WTC11 (cell line): ENCODE data around the gene CNKSR3. TPM values are rescaled to one million over a fixed set of nuclear protein-coding genes. Genes with fewer than 3 reads are reported as not detected.

Experiments used
- ATAC-seq: fragments of 200-7000 bp; cut with Tn5 transposase; 2 replicates; pipeline ENCODE4 v1.10.0; 2021; ENCODE audit warnings: mild to moderate bottlenecking, moderate library complexity
- CTCF ChIA-PET: fragments of 300-600 bp; sonication (Branson Sonifier 250); formaldehyde crosslinking; loops from one replicate; lab custom pipeline; 2021; ENCODE audit warnings: antibody characterized with exemption; lab: Charles Lee
- POLR2A ChIA-PET: fragments of 350-600 bp; sonication (Branson Sonifier 250); formaldehyde crosslinking; loops from one replicate; lab custom pipeline; 2021; ENCODE audit warnings: antibody characterized with exemption; lab: Charles Lee
- DNase-seq: peaks from one replicate; pipeline ENCODE4 v3.0.0; 2021; ENCODE audit warnings: low spot score
- H3K27ac Mint-ChIP-seq: 2 replicates; pipeline ENCODE4 v1.8.0; 2021; ENCODE audit warnings: mixed read lengths
- H3K27me3 Mint-ChIP-seq: 2 replicates; pipeline ENCODE4 v1.8.0; 2021; ENCODE audit warnings: low read depth, mild to moderate bottlenecking, moderate library complexity, mixed read lengths
- H3K36me3 Mint-ChIP-seq: 2 replicates; pipeline ENCODE4 v1.8.0; 2021; ENCODE audit warnings: mixed read lengths
- H3K4me1 Mint-ChIP-seq: 2 replicates; pipeline ENCODE4 v1.8.0; 2022; ENCODE audit warnings: mixed read lengths
- H3K4me3 Mint-ChIP-seq: 2 replicates; pipeline ENCODE4 v1.8.0; 2021; ENCODE audit warnings: mild to moderate bottlenecking, moderate library complexity, mixed read lengths
- H3K9me3 Mint-ChIP-seq: 2 replicates; pipeline ENCODE4 v1.8.0; 2021; ENCODE audit warnings: mixed read lengths
- ATF1 ChIP-seq: sonication (generic); formaldehyde crosslinking; IDR thresholded peaks from 2 replicates; pipeline ENCODE4 v1.8.1; 2023; ENCODE audit warnings: mild to moderate bottlenecking, moderate library complexity, missing genetic modification reagents
- CREB1 ChIP-seq: sonication (generic); formaldehyde crosslinking; IDR thresholded peaks from 2 replicates; pipeline ENCODE4 v1.8.0; 2023; ENCODE audit warnings: mild to moderate bottlenecking, missing genetic modification reagents
- GRHL2 ChIP-seq: fragments of 250-450 bp; sonication (Bioruptor Pico); IDR thresholded peaks from 2 replicates; pipeline ENCODE4 v1.8.0; 2022; ENCODE audit warnings: mild to moderate bottlenecking, moderate library complexity; ENCODE audit not compliant: insufficient replicate concordance, severe bottlenecking
- GTF2I ChIP-seq: fragments of 250-450 bp; sonication (Bioruptor Pico); conservative IDR thresholded peaks from 2 replicates; pipeline ENCODE4 v1.4.0; 2021; ENCODE audit warnings: mild to moderate bottlenecking
- JUN ChIP-seq: sonication (generic); formaldehyde crosslinking; IDR thresholded peaks from 2 replicates; pipeline ENCODE4 v1.8.0; 2023; ENCODE audit warnings: mild to moderate bottlenecking, missing genetic modification reagents
- NFE2L1 ChIP-seq: sonication (generic); formaldehyde crosslinking; IDR thresholded peaks from 2 replicates; pipeline ENCODE4 v1.8.1; 2023; ENCODE audit warnings: missing genetic modification reagents
- NR3C1 ChIP-seq: sonication (generic); formaldehyde crosslinking; conservative IDR thresholded peaks from 2 replicates; pipeline ENCODE4 v1.8.1; 2023; ENCODE audit warnings: low read depth, mild to moderate bottlenecking, missing genetic modification reagents
- RORB ChIP-seq: fragments of 250-450 bp; sonication (Bioruptor Pico); IDR thresholded peaks from 2 replicates; pipeline ENCODE4 v1.9.0; 2021; ENCODE audit warnings: mild to moderate bottlenecking
- ZNF121 ChIP-seq: sonication (generic); formaldehyde crosslinking; IDR thresholded peaks from 2 replicates; pipeline ENCODE4 v1.8.0; 2023; ENCODE audit warnings: missing genetic modification reagents
- ZNF219 ChIP-seq: sonication (generic); formaldehyde crosslinking; IDR thresholded peaks from 2 replicates; pipeline ENCODE4 v1.8.0; 2023; ENCODE audit warnings: missing genetic modification reagents, mild to moderate bottlenecking, borderline replicate concordance
- ZNF423 ChIP-seq: fragments of 250-450 bp; sonication (Bioruptor Pico); IDR thresholded peaks from 2 replicates; pipeline ENCODE4 v2.1.2; 2022; ENCODE audit warnings: mild to moderate bottlenecking, moderate library complexity
- ZNF671 ChIP-seq: fragments of 250-450 bp; sonication (Bioruptor Pico); IDR thresholded peaks from 2 replicates; pipeline ENCODE4 v1.8.0; 2021; ENCODE audit warnings: mild to moderate bottlenecking
- total RNA-seq: library from RNA; stranded (reverse); gene quantifications from 3 replicates; pipeline ENCODE4 v1.2.3, GENCODE V29; 2021
- TF ChIP-seq, protein P1 (sequence below): sonication (generic); formaldehyde crosslinking; IDR thresholded peaks from 2 replicates; pipeline ENCODE4 v1.8.0; 2022; ENCODE audit warnings: mild to moderate bottlenecking, missing genetic modification reagents
- TF ChIP-seq, protein P2 (sequence below): sonication (generic); formaldehyde crosslinking; IDR thresholded peaks from 2 replicates; pipeline ENCODE4 v1.8.1; 2022; ENCODE audit warnings: mild to moderate bottlenecking, missing genetic modification reagents, moderate library complexity, borderline replicate concordance
- TF ChIP-seq, protein P3 (sequence below): sonication (generic); formaldehyde crosslinking; conservative IDR thresholded peaks from 2 replicates; pipeline ENCODE4 v1.8.1; 2022; ENCODE audit warnings: mild to moderate bottlenecking, missing genetic modification reagents
- TF ChIP-seq, protein P4 (sequence below): sonication (generic); formaldehyde crosslinking; IDR thresholded peaks from 2 replicates; pipeline ENCODE4 v1.8.1; 2022; ENCODE audit warnings: mild to moderate bottlenecking, moderate library complexity, missing genetic modification reagents
- TF ChIP-seq, protein P5 (sequence below): sonication (generic); formaldehyde crosslinking; conservative IDR thresholded peaks from 2 replicates; pipeline ENCODE4 v1.8.1; 2023; ENCODE audit warnings: mild to moderate bottlenecking, low read depth, missing genetic modification reagents, moderate library complexity
- TF ChIP-seq, protein P6 (sequence below): fragments of 250-450 bp; sonication (Bioruptor Pico); IDR thresholded peaks from 2 replicates; pipeline ENCODE4 v1.9.0; 2021; ENCODE audit warnings: mild to moderate bottlenecking
- TF ChIP-seq, protein P7 (sequence below): fragments of 250-450 bp; sonication (Bioruptor Pico); IDR thresholded peaks from 2 replicates; pipeline ENCODE4 v1.9.0; 2021; ENCODE audit warnings: mild to moderate bottlenecking, borderline replicate concordance

Gene CNKSR3
- total RNA-seq, 1 experiment from 2014 or later: 5.7 TPM

DNA sequence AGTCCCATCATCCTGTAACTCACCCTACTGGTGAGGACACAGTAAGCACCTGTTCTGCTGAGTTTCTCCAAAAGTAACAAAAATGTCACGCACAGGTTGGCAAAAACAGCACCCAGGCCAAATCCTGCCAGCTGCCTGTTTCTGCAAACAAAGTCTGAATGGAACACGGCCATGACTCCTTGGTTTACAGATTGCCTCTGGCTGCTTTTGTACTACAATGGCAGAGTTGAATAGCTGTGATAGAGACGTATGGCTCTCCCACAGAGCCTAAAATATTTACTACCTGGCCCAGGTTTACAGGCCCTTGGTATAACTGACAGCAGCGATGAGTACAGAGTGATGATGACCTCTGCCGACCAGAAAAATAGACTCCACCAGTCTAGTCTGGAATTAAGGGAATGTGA is 52.6 kb downstream of the CNKSR3 start (continued):
- TF ChIP-seq, protein P1, sequence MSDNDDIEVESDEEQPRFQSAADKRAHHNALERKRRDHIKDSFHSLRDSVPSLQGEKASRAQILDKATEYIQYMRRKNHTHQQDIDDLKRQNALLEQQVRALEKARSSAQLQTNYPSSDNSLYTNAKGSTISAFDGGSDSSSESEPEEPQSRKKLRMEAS (CRISPR knock-in tag): no peak
- TF ChIP-seq, protein P2, sequence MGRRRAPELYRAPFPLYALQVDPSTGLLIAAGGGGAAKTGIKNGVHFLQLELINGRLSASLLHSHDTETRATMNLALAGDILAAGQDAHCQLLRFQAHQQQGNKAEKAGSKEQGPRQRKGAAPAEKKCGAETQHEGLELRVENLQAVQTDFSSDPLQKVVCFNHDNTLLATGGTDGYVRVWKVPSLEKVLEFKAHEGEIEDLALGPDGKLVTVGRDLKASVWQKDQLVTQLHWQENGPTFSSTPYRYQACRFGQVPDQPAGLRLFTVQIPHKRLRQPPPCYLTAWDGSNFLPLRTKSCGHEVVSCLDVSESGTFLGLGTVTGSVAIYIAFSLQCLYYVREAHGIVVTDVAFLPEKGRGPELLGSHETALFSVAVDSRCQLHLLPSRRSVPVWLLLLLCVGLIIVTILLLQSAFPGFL (CRISPR knock-in tag): no peak
- TF ChIP-seq, protein P3, sequence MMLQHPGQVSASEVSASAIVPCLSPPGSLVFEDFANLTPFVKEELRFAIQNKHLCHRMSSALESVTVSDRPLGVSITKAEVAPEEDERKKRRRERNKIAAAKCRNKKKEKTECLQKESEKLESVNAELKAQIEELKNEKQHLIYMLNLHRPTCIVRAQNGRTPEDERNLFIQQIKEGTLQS (CRISPR knock-in tag): no peak
- no peak for TF ChIP-seq CREB1 (CRISPR knock-in tag)
- TF ChIP-seq GRHL2: no peak
- no peak for TF ChIP-seq NR3C1 (CRISPR knock-in tag)

DNA sequence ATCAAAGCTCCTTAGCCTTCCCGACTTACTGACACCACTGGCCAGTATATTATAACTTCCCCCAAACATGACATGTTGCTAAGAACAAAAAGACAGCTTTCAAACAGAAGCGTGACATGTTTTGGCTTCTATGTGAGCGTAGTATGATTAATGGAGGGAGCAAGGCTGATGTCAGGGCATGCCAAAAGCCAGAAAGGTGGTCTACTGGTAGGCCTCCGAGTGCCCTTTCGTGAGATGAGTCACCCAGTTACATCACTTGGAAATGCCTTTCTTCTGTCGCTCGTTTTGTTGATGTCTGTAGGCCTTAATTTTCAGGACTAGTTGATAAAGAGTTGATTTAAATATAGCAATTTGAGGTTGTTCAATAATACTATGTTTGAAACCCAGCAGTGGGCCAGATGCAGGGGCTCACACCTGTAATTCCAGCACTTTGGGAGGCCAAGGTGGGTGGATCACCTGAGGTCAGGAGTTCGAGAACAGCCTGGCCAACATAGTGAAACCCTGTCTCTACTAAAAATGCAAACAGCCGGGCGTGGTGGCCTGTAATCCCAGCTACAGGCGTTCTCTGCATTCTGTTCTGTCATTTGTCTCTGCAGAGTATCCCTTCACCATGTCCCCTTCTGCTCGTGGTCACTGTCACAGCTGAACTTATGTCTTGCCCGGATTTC is 53.3 kb downstream of the CNKSR3 start:
- Mint-ChIP-seq H3K4me1 (peaks cover 31% of the 10 kb centered on the region), H3K9me3 (no peaks in the 10 kb centered on the region), H3K36me3 (no peaks in the 10 kb centered on the region), H3K27ac (no peak overlapping the region), H3K27me3 (no peaks in the 10 kb centered on the region), H3K4me3 (no peak overlapping the region)
- ChIA-PET CTCF (interaction anchor here (0.6 to 1.0 kb wide), 6 partner anchors 33 to 553 kb away, joined by 3 to 5 read pairs (median 3); no protein-coding TSS in a partner anchor), POLR2A (no interaction called here)
- no peak for ATAC-seq
- no peak for DNase-seq
- TF ChIP-seq ZNF423 (CRISPR knock-in tag) (no peak), GTF2I (no peak), NR3C1 (CRISPR knock-in tag) (no peak), ZNF219 (no peak), RORB (CRISPR knock-in tag) (no peak), ATF1 (CRISPR knock-in tag) (no peak), NFE2L1 (CRISPR knock-in tag) (no peak), JUN (CRISPR knock-in tag) (no peak), ZNF671 (CRISPR knock-in tag) (no peak), ZNF121 (CRISPR knock-in tag) (no peak)
- TF ChIP-seq, protein P4, sequence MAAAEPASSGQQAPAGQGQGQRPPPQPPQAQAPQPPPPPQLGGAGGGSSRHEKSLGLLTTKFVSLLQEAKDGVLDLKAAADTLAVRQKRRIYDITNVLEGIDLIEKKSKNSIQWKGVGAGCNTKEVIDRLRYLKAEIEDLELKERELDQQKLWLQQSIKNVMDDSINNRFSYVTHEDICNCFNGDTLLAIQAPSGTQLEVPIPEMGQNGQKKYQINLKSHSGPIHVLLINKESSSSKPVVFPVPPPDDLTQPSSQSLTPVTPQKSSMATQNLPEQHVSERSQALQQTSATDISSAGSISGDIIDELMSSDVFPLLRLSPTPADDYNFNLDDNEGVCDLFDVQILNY: no peak
- TF ChIP-seq, protein P5, sequence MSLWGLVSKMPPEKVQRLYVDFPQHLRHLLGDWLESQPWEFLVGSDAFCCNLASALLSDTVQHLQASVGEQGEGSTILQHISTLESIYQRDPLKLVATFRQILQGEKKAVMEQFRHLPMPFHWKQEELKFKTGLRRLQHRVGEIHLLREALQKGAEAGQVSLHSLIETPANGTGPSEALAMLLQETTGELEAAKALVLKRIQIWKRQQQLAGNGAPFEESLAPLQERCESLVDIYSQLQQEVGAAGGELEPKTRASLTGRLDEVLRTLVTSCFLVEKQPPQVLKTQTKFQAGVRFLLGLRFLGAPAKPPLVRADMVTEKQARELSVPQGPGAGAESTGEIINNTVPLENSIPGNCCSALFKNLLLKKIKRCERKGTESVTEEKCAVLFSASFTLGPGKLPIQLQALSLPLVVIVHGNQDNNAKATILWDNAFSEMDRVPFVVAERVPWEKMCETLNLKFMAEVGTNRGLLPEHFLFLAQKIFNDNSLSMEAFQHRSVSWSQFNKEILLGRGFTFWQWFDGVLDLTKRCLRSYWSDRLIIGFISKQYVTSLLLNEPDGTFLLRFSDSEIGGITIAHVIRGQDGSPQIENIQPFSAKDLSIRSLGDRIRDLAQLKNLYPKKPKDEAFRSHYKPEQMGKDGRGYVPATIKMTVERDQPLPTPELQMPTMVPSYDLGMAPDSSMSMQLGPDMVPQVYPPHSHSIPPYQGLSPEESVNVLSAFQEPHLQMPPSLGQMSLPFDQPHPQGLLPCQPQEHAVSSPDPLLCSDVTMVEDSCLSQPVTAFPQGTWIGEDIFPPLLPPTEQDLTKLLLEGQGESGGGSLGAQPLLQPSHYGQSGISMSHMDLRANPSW: no peak
- TF ChIP-seq, protein P6, sequence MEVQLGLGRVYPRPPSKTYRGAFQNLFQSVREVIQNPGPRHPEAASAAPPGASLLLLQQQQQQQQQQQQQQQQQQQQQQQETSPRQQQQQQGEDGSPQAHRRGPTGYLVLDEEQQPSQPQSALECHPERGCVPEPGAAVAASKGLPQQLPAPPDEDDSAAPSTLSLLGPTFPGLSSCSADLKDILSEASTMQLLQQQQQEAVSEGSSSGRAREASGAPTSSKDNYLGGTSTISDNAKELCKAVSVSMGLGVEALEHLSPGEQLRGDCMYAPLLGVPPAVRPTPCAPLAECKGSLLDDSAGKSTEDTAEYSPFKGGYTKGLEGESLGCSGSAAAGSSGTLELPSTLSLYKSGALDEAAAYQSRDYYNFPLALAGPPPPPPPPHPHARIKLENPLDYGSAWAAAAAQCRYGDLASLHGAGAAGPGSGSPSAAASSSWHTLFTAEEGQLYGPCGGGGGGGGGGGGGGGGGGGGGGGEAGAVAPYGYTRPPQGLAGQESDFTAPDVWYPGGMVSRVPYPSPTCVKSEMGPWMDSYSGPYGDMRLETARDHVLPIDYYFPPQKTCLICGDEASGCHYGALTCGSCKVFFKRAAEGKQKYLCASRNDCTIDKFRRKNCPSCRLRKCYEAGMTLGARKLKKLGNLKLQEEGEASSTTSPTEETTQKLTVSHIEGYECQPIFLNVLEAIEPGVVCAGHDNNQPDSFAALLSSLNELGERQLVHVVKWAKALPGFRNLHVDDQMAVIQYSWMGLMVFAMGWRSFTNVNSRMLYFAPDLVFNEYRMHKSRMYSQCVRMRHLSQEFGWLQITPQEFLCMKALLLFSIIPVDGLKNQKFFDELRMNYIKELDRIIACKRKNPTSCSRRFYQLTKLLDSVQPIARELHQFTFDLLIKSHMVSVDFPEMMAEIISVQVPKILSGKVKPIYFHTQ (CRISPR knock-in tag): no peak
- TF ChIP-seq, protein P7, sequence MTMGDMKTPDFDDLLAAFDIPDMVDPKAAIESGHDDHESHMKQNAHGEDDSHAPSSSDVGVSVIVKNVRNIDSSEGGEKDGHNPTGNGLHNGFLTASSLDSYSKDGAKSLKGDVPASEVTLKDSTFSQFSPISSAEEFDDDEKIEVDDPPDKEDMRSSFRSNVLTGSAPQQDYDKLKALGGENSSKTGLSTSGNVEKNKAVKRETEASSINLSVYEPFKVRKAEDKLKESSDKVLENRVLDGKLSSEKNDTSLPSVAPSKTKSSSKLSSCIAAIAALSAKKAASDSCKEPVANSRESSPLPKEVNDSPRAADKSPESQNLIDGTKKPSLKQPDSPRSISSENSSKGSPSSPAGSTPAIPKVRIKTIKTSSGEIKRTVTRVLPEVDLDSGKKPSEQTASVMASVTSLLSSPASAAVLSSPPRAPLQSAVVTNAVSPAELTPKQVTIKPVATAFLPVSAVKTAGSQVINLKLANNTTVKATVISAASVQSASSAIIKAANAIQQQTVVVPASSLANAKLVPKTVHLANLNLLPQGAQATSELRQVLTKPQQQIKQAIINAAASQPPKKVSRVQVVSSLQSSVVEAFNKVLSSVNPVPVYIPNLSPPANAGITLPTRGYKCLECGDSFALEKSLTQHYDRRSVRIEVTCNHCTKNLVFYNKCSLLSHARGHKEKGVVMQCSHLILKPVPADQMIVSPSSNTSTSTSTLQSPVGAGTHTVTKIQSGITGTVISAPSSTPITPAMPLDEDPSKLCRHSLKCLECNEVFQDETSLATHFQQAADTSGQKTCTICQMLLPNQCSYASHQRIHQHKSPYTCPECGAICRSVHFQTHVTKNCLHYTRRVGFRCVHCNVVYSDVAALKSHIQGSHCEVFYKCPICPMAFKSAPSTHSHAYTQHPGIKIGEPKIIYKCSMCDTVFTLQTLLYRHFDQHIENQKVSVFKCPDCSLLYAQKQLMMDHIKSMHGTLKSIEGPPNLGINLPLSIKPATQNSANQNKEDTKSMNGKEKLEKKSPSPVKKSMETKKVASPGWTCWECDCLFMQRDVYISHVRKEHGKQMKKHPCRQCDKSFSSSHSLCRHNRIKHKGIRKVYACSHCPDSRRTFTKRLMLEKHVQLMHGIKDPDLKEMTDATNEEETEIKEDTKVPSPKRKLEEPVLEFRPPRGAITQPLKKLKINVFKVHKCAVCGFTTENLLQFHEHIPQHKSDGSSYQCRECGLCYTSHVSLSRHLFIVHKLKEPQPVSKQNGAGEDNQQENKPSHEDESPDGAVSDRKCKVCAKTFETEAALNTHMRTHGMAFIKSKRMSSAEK: no peak
